ENCODE data around the gene PLEKHJ1. TPM values are rescaled to one million over a fixed set of nuclear protein-coding genes. Genes with fewer than 3 reads are reported as not detected.

Gene PLEKHJ1
- total RNA-seq, 4 donors from 2014 or later: 36.1 to 78.0 (median 62.9) TPM

DNA sequence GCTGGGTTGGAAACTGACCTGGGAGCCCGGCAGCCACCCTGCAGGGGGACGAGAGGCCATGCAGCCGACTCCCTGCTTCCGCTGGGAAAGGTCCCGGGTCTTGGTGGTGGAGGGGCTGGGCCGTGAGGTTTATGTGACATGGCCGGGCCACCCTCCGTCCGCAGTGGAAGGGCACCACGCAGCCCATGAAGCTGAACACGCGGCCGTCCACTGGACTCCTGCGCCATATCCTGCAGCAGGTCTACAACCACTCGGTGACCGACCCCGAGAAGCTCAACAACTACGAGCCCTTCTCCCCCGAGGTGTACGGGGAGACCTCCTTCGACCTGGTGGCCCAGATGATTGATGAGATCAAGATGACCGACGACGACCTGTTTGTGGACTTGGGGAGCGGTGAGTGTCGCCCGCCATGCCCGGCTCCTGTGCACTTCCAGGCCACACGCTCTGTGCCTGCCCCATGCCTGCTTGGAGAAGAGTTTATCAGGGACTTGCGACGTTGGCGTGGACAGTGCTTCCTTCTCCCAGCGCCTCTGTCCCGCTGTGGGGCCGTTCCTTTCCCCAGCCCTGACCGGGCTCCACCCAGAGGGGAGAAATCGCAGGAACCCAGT lies 45.2 kb downstream of the PLEKHJ1 start:
- Histone ChIP-seq H3K36me3 (peaks cover 83% of the 10 kb centered on the region), H3K4me3 (no peak overlapping the region), H3K27ac (no peak overlapping the region), H3K9me3 (no peaks in the 10 kb centered on the region), H3K4me1 (peaks cover 18% of the 10 kb centered on the region), H3K27me3 (no peaks in the 10 kb centered on the region)
- DNase-seq (ENCODE audit: low spot score in 2 of 2): no peak
- WGBS: 91% methylated on average over 26 of the region's 37 CpGs
- TF ChIP-seq, protein P1, sequence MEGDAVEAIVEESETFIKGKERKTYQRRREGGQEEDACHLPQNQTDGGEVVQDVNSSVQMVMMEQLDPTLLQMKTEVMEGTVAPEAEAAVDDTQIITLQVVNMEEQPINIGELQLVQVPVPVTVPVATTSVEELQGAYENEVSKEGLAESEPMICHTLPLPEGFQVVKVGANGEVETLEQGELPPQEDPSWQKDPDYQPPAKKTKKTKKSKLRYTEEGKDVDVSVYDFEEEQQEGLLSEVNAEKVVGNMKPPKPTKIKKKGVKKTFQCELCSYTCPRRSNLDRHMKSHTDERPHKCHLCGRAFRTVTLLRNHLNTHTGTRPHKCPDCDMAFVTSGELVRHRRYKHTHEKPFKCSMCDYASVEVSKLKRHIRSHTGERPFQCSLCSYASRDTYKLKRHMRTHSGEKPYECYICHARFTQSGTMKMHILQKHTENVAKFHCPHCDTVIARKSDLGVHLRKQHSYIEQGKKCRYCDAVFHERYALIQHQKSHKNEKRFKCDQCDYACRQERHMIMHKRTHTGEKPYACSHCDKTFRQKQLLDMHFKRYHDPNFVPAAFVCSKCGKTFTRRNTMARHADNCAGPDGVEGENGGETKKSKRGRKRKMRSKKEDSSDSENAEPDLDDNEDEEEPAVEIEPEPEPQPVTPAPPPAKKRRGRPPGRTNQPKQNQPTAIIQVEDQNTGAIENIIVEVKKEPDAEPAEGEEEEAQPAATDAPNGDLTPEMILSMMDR (IDR thresholded peaks at IDR 0.05): no peak
- TF ChIP-seq POLR2AphosphoS5 (IDR thresholded peaks at IDR 0.05) (no peak), EP300 (IDR thresholded peaks at IDR 0.05) (no peak), POLR2A (IDR thresholded peaks at IDR 0.05) (no peak)

GRCh38 chr19:2189880-2190279 lies 46.2 kb downstream of the PLEKHJ1 start:
- no peak for DNase-seq (ENCODE audit: low spot score in 2 of 2)
- Histone ChIP-seq H3K27ac (no peak overlapping the region), H3K27me3 (no peaks in the 10 kb centered on the region), H3K36me3 (peaks cover 72% of the 10 kb centered on the region), H3K4me1 (peaks cover 28% of the 10 kb centered on the region), H3K4me3 (no peak overlapping the region), H3K9me3 (no peaks in the 10 kb centered on the region)
- no CpG with 5 or more reads among the region's 16 CpGs for WGBS
- TF ChIP-seq EP300 (IDR thresholded peaks at IDR 0.05) (no peak), POLR2AphosphoS5 (IDR thresholded peaks at IDR 0.05) (no peak), POLR2A (IDR thresholded peaks at IDR 0.05) (no peak)
- TF ChIP-seq, protein P1 (IDR thresholded peaks at IDR 0.05): no peak

DNA sequence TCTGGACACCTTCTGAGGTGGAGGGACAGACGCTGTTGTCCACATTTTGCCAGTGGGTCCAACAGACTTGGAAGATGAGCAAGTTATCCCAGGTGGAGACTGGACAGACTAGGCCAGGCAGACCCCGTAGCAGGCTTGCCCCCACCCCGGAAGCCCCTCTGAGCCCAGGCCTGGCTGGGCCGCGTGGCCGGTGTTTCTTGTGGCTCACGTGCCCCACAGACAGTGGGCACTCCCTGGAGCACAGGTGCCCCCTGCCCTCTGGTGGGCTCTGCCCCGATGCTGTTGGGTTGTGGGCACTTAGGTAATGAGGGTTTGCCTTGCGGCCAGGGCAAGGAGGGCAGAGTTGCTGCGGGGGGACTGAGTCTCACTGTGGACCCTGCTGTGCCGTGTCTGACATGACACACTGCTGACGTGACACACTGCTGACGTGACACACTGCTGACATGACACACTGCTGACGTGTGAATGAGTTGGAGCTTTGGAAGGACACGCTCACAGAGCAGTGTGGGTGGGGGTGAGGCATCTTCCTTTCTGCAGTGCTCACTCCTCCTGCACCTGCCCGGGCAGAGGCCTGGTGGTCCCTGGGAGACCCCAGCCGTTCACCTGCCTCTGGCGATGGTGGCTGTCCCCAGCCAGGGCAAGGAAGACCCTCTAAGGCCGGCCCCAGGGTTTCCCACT lies 47.3 kb downstream of the PLEKHJ1 start:
- no peak overlapping the region for H3K27ac ChIP-seq
- H3K36me3 ChIP-seq: peaks cover 67% of the 10 kb centered on the region
- H3K27me3 ChIP-seq: no peaks in the 10 kb centered on the region
- TF ChIP-seq, protein P1 (IDR thresholded peaks at IDR 0.05): no peak
- TF ChIP-seq POLR2AphosphoS5 (IDR thresholded peaks at IDR 0.05) (no peak), POLR2A (IDR thresholded peaks at IDR 0.05) (no peak), EP300 (IDR thresholded peaks at IDR 0.05) (no peak)
- H3K9me3 ChIP-seq: no peaks in the 10 kb centered on the region
- WGBS: 100% methylated on average over 1 of the region's 19 CpGs
- no peak overlapping the region for H3K4me3 ChIP-seq
- no peak for DNase-seq (ENCODE audit: low spot score in 2 of 2)
- H3K4me1 ChIP-seq: peaks cover 28% of the 10 kb centered on the region

DNA sequence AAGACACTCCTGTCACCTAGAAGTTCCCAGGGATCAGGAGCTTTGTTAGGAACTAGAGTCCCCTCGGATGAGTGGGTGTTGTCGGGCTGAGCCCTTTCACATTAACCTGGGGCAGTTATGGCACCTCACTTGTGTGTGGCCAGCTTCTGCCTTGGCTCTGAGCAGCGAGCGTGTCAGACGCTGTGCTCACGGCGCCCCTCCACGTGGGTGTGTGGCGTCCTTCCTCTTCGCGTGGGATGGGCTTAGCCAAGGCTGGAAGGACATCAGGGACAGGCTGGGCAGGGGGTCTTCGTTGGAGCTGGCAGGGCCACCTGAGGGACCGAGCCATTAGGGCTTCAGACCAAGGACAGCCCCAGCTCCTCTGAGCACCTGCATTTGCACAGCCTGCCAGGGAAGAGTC lies 49.0 kb downstream of the PLEKHJ1 start:
- Histone ChIP-seq H3K4me1 (peaks cover 28% of the 10 kb centered on the region), H3K4me3 (no peak overlapping the region), H3K27me3 (no peaks in the 10 kb centered on the region), H3K36me3 (peaks cover 69% of the 10 kb centered on the region), H3K9me3 (no peaks in the 10 kb centered on the region), H3K27ac (no peak overlapping the region)
- DNase-seq (ENCODE audit: low spot score in 2 of 2): no peak
- 81% methylated on average over 2 of the region's 13 CpGs for WGBS
- no peak for TF ChIP-seq POLR2A (IDR thresholded peaks at IDR 0.05)
- TF ChIP-seq POLR2AphosphoS5 (IDR thresholded peaks at IDR 0.05): no peak

GRCh38 chr19:2186071-2186846 lies 49.9 kb downstream of the PLEKHJ1 start:
- peaks cover 29% of the 10 kb centered on the region for H3K4me1 ChIP-seq

More at GRCh38 chr19:2186071-2186846, 49.9 kb downstream of the PLEKHJ1 start:
- TF ChIP-seq POLR2AphosphoS5 (IDR thresholded peaks at IDR 0.05) (peak in 1 of 3 donors; percentile 54), EP300 (IDR thresholded peaks at IDR 0.05) (no peak)
- TF ChIP-seq, protein P1 (IDR thresholded peaks at IDR 0.05): no peak
- Histone ChIP-seq H3K36me3 (peaks cover 62% of the 10 kb centered on the region), H3K27ac (peak overlapping the region; percentile 74), H3K4me3 (peak overlapping the region; percentile 16), H3K9me3 (no peaks in the 10 kb centered on the region), H3K27me3 (no peaks in the 10 kb centered on the region)
- peak; percentile 88 to 90 for DNase-seq (ENCODE audit: low spot score in 2 of 2)
- 44% methylated on average over 23 of the region's 28 CpGs for WGBS

Measured in suprapubic skin (tissue), 4 donors.